GM19455 (cell line): ENCODE data around the gene ANO4.
"Not testable (repeated sequence)": the region's sequence is repeated elsewhere in the genome, so short reads cannot be mapped to it uniquely, and the experiment has no call there.

ENCODE experiments used
- ATAC-seq: cut with Tn5 transposase; IDR thresholded peaks from one replicate; pipeline ENCODE4 v1.9.1; 2021; ENCODE audit not compliant: unreplicated experiment

ANO4 gene

DNA sequence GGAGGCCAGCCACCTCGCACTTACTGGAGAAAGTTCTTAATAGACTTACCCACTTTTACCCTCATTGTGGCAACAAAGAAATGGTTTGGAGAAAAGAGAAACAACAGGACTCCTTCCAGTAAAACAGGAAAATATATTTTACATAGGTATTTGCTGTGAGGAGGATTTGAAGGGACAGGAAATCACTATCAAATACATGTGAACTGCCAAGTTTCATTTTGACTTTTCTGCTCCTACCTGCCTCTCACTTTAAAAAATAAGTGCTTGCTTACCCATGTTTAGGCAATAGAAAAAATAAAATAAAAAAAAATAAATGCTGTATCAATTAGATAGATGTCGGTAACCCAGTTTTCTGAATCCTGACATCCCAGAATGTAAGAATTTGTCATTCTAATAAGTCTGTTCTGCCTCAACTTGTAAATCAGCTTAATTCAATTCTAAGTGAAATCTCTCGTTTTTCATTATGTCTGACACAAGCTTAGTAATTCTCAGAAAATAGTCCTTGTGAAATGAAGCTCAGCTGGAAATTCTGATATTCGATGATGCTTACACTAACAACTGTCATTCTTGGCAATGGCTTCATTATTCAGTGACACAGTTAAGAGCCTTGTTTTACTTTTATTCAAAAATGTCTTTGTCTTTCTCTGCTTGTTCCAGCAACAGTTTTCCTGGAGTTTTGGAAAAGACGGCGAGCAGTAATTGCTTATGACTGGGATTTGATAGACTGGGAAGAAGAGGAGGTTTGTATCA is 284.1 kb downstream of the ANO4 start:
- no peak for ATAC-seq

DNA sequence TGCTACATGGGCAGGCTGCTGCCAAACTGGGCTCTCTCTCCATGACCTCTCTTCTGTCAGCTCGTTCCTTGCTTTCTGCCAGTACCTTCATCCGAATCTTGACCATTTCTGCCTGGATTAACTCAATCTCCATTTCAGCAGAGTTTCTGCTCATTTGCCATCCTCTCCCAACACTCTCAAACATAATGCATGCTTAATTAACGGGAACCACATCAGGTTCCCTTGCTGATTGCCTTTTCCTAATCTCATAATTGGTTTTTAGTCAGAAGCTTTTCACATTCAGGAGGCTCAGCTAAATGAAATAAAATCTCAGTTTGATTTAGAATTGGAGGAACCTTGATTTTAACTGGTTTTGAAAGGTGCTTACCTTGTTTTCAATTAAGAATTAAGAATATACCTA is 288.1 kb downstream of the ANO4 start:
- ATAC-seq = no peak

DNA sequence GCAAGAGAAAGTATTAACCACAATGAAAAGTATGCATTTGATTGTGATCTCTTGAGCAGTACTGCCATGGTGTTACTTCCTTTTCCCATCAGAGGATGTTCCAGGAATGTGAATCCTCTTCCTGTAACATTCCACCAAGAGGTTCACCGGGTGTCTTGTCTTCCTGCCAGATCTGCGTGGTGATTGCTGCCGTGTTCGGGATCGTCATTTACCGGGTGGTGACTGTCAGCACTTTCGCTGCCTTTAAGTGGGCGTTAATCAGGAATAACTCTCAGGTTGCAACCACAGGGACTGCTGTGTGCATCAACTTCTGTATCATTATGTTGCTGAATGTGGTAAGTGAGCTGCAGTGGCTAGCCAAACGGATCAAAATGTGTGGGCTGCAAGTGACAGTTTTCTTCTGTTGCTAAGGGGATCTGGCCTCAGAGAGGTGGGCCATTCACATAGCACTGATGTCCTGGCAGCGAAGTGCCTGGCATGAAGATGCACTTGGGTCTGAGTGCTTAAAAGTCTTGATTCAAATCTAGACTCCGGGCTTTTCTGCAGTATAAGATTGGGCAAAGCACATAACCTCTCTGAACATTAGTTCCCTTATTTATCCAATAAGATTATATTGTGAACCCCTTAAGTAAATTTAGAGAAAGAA is 292.0 kb downstream of the ANO4 start:
- no peak for ATAC-seq

GRCh38 chr12:101087920-101088319 is 293.3 kb downstream of the ANO4 start:
- no peak for ATAC-seq

DNA sequence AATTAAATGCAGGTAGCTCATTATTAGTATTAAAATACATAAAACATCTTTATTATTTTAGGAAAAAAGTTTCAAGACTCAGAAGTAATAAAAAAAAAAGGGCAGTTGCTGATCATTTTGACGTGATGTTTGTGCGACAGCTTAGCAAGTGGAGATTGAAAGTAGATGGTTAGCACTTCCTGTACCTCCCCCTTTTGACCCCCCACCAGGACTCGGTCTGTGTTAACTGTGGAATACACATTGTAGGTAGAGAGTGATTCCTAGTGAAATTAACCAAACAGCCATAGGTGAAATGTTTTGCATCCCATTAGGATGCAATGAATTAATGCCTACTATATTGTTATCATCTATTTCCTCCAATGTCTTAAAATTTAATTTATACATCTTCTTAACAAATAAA is 294.7 kb downstream of the ANO4 start:
- ATAC-seq = no peak

GRCh38 chr12:101090222-101090621 is 295.6 kb downstream of the ANO4 start:
- ATAC-seq = not testable (repeated sequence)

GRCh38 chr12:101097829-101098580 is 303.4 kb downstream of the ANO4 start:
- ATAC-seq = no peak

DNA sequence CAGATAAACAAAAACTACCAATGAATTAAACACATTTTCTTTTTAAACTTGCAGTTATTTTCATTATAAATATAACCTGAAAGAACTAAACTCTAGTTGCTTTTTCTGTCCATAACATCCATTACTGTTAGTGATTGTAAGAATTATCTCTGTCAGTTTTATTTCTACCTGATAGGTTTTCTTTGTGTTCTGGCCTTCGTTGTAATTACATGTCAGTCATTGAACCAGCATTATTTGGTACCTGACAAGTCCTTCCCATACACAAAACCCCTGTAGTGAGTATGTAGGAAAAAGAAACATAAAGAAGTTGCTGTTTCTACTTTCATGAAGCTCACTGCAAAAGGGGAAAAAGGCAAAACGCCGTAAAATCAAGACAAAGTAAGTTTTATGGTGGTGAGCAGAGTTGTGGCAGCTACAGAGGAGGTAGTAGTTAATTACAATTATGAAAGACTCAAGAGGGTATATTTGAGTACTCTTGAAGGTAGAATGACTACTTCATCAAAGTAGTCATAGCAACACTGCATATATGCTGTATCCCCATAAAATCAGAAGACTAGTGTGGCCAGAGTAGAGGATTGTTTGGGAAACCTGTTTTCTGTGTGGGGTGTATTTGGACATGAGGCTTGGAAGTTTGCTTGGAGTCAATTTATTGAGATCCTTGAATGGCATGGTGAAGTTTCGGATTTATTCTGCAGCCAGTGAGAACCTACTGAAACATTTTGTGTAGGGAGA is 312.6 kb downstream of the ANO4 start:
- ATAC-seq = no peak

GRCh38 chr12:101108130-101108529 is 313.6 kb downstream of the ANO4 start:
- no peak for ATAC-seq

DNA sequence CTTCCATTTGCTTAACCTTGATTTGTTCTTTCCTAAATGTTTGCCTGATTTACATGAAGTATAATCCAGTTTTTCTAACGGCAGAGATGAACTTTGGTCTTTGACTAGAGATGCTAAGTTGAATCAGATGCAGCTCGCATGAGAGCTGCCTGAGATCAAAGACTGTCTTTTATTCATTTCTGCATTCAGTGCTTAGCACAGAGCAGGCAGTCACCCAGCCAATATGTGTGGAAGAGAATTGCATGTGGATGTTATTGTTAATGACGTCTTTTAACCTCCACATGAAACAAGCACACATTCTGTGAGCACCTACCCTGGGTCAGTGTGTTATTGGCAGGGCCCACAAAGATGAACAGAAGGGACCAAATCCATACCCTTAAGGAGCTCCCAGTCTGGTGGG is 316.3 kb downstream of the ANO4 start:
- ATAC-seq = no peak

GRCh38 chr12:101111441-101111840 is 316.9 kb downstream of the ANO4 start:
- no peak for ATAC-seq

DNA sequence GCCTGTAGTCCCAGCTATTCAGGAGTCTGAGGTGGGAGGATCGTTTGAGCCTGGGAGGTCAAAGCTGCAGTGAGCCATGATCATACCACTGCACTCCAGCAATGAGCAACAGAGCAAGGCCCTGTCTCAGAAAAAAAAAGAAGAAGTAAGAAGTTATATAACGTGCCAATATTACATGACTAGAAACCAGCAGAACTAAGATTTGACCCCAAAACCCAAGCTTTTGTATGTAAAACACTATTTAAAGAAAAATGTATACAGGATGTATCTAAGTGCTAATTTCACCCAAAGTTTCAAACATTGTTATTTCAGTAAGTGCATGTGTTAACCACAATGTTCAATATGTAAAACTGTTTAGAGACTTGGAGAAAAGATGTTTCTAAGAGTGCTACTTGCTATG is 320.8 kb downstream of the ANO4 start:
- ATAC-seq = no peak

DNA sequence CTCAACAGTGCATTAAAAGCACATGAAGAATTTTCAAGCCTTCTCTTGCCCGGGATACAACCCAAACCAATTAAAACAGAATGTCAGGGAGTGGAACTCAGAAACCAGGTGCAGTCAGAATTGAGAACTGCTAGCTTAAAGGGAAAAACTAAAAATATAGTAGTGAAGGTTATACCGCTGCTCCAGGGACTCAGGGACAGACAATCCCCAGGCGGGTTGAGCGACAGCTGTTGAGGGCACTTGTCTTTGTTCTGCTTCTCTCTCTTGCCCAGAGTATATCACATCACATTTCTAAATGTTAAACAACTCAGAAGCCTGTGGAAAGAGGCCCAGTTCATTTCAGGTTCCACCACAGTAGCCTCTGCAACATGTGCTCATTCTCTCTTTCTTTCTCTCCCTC is 322.3 kb downstream of the ANO4 start:
- no peak for ATAC-seq

DNA sequence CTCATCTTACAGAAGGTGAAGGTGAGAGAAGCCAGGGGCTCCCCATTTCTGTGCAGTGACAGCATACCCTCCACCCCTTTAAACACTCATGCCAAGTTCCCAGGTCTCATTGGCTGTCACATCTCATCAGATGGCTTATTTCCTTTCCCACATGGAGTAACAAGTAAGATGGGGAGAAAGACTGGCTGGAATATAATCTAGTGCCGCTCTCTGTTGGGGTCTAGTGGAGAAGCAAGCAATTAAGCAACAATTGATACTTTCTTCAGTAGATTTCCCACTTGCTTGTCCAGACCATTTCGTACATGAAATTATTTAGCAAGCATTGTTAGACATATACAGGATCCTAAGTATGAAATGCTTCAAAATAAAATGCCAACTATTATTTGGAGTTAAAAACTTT is 323.3 kb downstream of the ANO4 start:
- ATAC-seq = no peak

- ATAC-seq = no peak
These were observed 333.1 kb downstream of the ANO4 start for GRCh38 chr12:101127521-101128219.

DNA sequence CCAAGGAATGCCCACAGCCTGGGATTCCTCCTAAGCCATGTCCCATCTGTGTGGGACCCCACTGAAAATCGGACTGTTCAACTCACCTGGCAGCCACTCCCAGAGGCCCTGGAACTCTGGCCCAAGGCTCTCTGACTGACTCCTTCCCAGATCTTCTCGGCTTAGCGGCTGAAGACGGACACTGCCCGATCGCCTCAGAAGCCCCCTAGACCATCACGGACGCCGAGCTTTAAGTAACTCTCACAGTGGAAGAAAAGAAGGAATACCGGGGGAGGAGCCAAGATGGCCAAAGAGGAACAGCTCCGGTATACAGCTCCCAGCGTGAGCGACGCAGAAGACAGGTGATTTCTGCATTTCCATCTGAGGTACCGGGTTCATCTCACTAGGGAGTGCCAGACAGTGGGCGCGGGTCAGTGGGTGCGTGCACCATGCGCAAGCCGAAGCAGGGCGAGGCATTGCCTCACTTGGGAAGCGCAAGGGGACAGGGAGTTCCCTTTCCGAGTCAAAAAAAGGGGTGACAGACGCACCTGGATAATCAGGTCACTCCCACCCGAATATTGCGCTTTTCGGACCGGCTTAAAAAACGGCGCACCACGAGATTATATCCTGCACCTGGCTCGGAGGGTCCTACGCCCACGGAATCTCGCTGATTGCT is 351.3 kb downstream of the ANO4 start:
- not testable (repeated sequence) for ATAC-seq

- ATAC-seq = no peak
These were observed 370.7 kb downstream of the ANO4 start for GRCh38 chr12:101165319-101165718.

DNA sequence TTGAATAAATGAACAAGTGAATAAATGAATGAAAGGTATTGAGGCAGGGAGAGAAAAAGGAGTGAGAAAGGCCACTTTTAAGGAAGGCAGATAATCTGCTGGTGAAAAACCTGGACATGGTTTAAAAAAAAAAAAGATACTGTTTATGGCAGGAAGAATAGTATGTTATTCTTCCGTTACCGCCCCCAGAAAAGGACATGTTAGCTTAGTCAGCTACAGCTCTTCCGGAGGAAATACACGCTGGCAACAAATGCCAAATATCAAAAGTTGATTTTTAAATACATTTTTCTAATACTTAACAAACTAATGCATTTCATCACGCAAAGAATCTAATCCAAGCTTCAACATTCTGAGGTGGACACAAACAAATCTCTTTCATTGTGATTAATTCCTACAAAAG is 372.3 kb downstream of the ANO4 start:
- no peak for ATAC-seq

DNA sequence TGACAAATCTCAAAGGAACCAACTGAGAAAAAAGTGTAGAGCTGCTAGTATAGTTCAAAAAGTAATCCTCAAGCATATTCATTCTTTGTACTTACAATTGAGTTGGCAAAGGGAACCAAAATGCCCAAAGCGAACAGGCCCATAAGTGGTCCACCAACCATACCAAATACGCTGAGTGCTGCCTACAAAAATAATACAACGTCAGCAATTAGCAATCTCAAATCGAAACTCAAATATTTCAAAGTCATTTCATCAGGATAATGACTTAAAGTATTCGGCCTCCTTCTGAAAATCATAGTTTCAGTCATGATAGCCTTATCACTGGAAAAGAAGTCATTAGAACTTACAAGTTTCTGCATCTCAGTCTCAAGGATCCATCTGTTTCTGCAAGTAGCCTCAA is 373.4 kb downstream of the ANO4 start:
- ATAC-seq = no peak

DNA sequence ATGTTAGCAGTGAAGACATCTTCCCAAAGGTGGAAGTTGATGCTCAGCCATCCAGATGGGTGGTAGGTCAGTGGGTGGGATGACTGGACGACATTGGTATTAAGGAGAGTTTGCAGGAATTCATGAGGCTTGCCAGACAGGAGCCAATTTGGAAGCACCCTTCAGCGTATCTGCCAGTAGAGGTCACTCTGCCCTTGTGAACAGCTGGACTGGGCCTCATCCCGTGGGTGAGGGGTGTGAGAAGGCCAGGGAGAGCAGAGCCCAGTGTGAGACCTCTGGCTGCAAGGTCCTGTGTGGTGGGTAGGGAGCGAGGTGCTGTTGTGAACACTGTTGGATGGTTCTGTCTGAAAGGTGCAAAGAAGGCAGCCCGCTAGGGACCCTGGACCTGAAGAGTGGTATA is 377.7 kb downstream of the ANO4 start:
- ATAC-seq = no peak
